ENCODE results near the gene TAF6.
"Not testable (repeated sequence)": the region's sequence is repeated elsewhere in the genome, so short reads cannot be mapped to it uniquely, and the experiment has no call there.

The TAF6 gene

DNA sequence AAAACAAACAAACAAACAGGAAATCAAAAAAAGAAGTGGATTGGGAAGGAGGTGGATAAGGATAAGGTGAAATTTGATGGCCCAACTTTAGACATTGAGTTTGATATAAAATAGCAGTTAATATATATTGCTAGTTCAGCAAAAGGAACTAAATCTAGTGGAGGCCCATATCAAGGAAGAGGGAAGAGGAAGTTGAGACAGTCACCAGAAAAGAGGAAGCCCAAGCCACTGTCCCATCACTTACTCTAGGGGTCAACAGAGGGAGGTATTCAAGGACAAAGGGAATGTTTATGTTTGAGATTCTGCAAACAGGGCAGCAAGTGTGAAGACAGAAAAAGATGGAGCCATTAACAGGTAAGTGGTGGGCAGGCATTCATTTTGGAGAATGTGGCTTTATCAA is 33.2 kb upstream of the TAF6 start:
- Histone ChIP-seq H3K27me3 (ENCODE audit: insufficient read depth, poor library complexity, severe bottlenecking) (no peaks in the 10 kb centered on the region), H3K4me1 (ENCODE audit: insufficient read depth, poor library complexity, severe bottlenecking) (peaks cover 8% of the 10 kb centered on the region), H3K9me3 (ENCODE audit: severe bottlenecking) (no peaks in the 10 kb centered on the region), H3K36me3 (ENCODE audit: low read depth) (peaks cover 57% of the 10 kb centered on the region), H3K4me3 (ENCODE audit: severe bottlenecking) (no peak overlapping the region), H3K27ac (ENCODE audit: poor library complexity, severe bottlenecking) (no peak overlapping the region)
- ATAC-seq (ENCODE audit: low read depth) = no peak
- DNase-seq (ENCODE audit: low spot score) = no peak
- TF ChIP-seq, protein P1, sequence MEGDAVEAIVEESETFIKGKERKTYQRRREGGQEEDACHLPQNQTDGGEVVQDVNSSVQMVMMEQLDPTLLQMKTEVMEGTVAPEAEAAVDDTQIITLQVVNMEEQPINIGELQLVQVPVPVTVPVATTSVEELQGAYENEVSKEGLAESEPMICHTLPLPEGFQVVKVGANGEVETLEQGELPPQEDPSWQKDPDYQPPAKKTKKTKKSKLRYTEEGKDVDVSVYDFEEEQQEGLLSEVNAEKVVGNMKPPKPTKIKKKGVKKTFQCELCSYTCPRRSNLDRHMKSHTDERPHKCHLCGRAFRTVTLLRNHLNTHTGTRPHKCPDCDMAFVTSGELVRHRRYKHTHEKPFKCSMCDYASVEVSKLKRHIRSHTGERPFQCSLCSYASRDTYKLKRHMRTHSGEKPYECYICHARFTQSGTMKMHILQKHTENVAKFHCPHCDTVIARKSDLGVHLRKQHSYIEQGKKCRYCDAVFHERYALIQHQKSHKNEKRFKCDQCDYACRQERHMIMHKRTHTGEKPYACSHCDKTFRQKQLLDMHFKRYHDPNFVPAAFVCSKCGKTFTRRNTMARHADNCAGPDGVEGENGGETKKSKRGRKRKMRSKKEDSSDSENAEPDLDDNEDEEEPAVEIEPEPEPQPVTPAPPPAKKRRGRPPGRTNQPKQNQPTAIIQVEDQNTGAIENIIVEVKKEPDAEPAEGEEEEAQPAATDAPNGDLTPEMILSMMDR (IDR thresholded peaks at IDR 0.05; ENCODE audit: poor library complexity, severe bottlenecking) = no peak

DNA sequence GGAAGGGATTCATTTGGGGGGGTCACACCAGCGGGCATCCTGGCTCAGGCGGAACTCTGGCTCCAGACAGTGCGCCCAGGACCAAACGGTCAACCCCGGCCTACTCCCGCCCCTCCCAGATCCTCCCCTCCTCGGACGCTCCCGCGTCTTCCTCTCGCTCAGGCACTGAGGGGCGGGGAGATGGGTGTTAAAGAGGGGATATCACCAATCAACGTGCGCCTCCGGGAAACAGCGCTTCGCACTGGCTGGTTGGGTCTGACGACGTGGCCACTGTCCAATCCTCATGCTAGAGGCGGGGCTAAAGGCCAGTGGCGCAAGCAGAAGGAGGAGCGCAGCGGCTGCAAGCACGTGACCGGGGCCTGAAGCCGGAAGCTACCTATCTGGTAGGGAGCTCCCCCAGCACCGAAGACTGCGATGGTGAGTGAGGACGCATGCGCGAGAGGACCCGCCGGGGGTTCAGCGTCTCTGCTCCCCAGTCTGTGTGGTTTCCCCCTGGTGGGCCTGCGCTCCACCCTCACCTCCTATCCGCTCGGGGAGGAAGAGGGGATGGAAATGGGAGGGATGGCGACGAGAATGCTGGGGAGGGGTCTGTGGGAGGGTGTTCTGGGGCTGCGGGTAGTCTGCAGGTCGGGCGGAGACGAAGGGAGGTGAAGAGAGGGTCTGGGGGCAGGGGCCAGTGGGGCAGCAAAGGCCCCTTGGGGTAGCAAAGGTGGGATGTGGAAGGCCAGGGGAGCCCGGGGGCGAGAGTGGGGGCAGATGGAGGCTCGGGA is 29.6 kb upstream of the TAF6 start, which contains the start of gene LAMTOR4:
TSS of gene LAMTOR4 (plus strand) at position 360 of the 770 bp plus-strand sequence. CDS start at position 415, 55 bp downstream.
- DNase-seq (ENCODE audit: low spot score) (peak; percentile 99), ATAC-seq (ENCODE audit: low read depth) (peak; percentile 99)
- H3K27me3 ChIP-seq (ENCODE audit: insufficient read depth, poor library complexity, severe bottlenecking) = no peaks in the 10 kb centered on the region
- no peaks in the 10 kb centered on the region for H3K9me3 ChIP-seq (ENCODE audit: severe bottlenecking)
- peaks cover 8% of the 10 kb centered on the region for H3K4me1 ChIP-seq (ENCODE audit: insufficient read depth, poor library complexity, severe bottlenecking)
- TF ChIP-seq, protein P1 (IDR thresholded peaks at IDR 0.05; ENCODE audit: poor library complexity, severe bottlenecking) = no peak
- H3K4me3 ChIP-seq (ENCODE audit: severe bottlenecking) = peak within 1 kb of the TSS; percentile 69
- H3K36me3 ChIP-seq (ENCODE audit: low read depth) = peaks cover 33% of the 10 kb centered on the region; the same call in 1 of the 2 replicates
- H3K27ac ChIP-seq (ENCODE audit: poor library complexity, severe bottlenecking) = peak within 1 kb of the TSS; percentile 32

DNA sequence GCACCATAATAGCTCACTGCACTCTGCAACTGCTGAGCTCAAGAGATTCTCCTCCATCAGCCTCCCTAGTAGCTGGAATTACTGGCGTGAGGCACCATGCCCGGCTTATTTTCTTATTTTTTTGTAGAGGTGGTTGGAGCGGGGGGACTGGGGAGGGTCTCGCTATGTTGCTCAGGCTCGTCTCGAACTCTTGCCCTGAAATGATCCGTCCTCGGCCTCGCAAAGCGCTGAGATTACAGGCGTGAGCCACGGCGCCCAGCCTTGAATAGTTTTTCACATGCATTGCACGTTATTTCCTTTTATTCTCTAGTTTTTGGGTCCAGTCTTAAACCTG is 29.0 kb upstream of the TAF6 start:
- no peaks in the 10 kb centered on the region for H3K9me3 ChIP-seq (ENCODE audit: severe bottlenecking)
- no peak for ATAC-seq (ENCODE audit: low read depth)
- peak overlapping the region; percentile 69 for H3K4me3 ChIP-seq (ENCODE audit: severe bottlenecking)
- peaks cover 8% of the 10 kb centered on the region for H3K4me1 ChIP-seq (ENCODE audit: insufficient read depth, poor library complexity, severe bottlenecking)
- TF ChIP-seq, protein P1 (IDR thresholded peaks at IDR 0.05; ENCODE audit: poor library complexity, severe bottlenecking) = no peak
- DNase-seq (ENCODE audit: low spot score) = no peak
- peaks cover 27% of the 10 kb centered on the region; the same call in 1 of the 2 replicates for H3K36me3 ChIP-seq (ENCODE audit: low read depth)
- no peaks in the 10 kb centered on the region for H3K27me3 ChIP-seq (ENCODE audit: insufficient read depth, poor library complexity, severe bottlenecking)
- H3K27ac ChIP-seq (ENCODE audit: poor library complexity, severe bottlenecking) = no peak overlapping the region

DNA sequence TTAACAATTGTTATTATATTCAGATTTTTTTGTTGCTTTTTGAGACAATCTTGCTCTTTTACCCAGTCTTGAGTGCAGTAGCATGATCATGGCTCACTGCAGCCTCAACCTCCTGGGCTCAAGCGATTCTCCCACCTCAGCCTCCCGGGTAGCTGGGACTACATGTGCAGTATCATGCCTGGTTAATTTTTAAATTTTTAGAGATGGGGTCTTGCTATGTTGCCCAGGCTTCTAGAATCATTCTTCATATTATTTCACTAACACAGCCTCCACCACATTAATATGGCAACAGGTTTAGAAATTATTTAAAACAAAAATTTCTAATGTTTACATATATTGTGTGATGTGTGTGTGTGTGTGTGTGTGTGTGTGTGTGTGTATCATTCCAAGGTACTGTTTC is 28.1 kb upstream of the TAF6 start:
- ATAC-seq (ENCODE audit: low read depth) (no peak), DNase-seq (ENCODE audit: low spot score) (no peak)
- Histone ChIP-seq H3K36me3 (ENCODE audit: low read depth) (peaks cover 21% of the 10 kb centered on the region; the same call in 1 of the 2 replicates), H3K4me3 (ENCODE audit: severe bottlenecking) (no peak overlapping the region), H3K9me3 (ENCODE audit: severe bottlenecking) (no peaks in the 10 kb centered on the region), H3K27ac (ENCODE audit: poor library complexity, severe bottlenecking) (no peak overlapping the region), H3K27me3 (ENCODE audit: insufficient read depth, poor library complexity, severe bottlenecking) (no peaks in the 10 kb centered on the region), H3K4me1 (ENCODE audit: insufficient read depth, poor library complexity, severe bottlenecking) (peaks cover 8% of the 10 kb centered on the region)
- TF ChIP-seq, protein P1 (IDR thresholded peaks at IDR 0.05; ENCODE audit: poor library complexity, severe bottlenecking) = no peak

DNA sequence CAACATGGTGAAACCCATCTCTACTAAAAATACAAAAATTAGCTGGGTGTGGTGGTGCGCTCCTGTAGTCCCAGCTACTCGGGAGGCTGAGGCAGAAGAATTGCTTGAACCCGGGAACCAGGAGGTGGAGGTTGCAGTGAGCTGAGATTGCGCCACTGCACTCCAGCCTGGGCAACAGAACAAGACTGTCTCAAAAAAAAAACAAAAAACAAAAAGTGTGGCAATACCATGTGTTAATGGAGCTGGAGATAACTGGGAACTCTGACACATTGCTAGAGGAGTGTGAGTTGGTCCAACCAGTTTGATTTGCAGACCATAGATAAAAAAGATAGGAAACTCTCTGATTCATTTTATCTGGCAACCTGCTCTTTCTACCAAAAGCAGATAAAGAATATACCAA is 27.2 kb upstream of the TAF6 start:
- H3K27ac ChIP-seq (ENCODE audit: poor library complexity, severe bottlenecking); H3K9me3 ChIP-seq (ENCODE audit: severe bottlenecking); H3K27me3 ChIP-seq (ENCODE audit: insufficient read depth, poor library complexity, severe bottlenecking); H3K4me1 ChIP-seq (ENCODE audit: insufficient read depth, poor library complexity, severe bottlenecking); ATAC-seq (ENCODE audit: low read depth); H3K4me3 ChIP-seq (ENCODE audit: severe bottlenecking); DNase-seq (ENCODE audit: low spot score): not testable (repeated sequence)
- H3K36me3 ChIP-seq (ENCODE audit: low read depth) = 0 out of 2 replicates have a peak, but pooled peaks cover 17% of the 10 kb centered on the region
